Neural progenitor cell (in vitro differentiated cells): Measurements from ENCODE around the gene CAPZB. TPM values are rescaled to one million over a fixed set of nuclear protein-coding genes. Genes with fewer than 3 reads are reported as not detected.

ENCODE experiments used
- DNase-seq: peaks from one replicate; pipeline ENCODE4 v3.0.0-alpha.2; 2016; ENCODE audit warnings: low spot score
- H2AFZ ChIP-seq: fragments of 200-600 bp; sonication (generic); replicated peaks from 2 replicates; pipeline ENCODE4 v1.6.1; 2016; ENCODE audit warnings: antibody characterized with exemption
- H3F3A ChIP-seq: fragments of 200-600 bp; sonication (generic); 2 replicates; pipeline ENCODE4 v1.6.1; 2016; ENCODE audit warnings: antibody characterized with exemption, low read depth
- H3K27ac ChIP-seq: fragments of 200-600 bp; sonication (generic); 2 replicates; pipeline ENCODE4 v1.5.1; 2016; ENCODE audit warnings: mild to moderate bottlenecking
- H3K27me3 ChIP-seq: fragments of 200-600 bp; sonication (generic); 2 replicates; pipeline ENCODE4 v1.6.1; 2016; ENCODE audit warnings: mild to moderate bottlenecking, moderate library complexity
- H3K36me3 ChIP-seq: fragments of 200-600 bp; sonication (generic); 2 replicates; pipeline ENCODE4 v1.5.1; 2016
- H3K4me1 ChIP-seq: fragments of 200-600 bp; sonication (generic); 2 replicates; pipeline ENCODE4 v1.6.1; 2016; ENCODE audit warnings: mixed run types
- H3K4me2 ChIP-seq: fragments of 200-600 bp; sonication (generic); 2 replicates; pipeline ENCODE4 v1.6.1; 2016
- H3K4me3 ChIP-seq: fragments of 200-600 bp; sonication (generic); 2 replicates; pipeline ENCODE4 v1.5.1; 2016
- H3K79me2 ChIP-seq: fragments of 200-600 bp; sonication (generic); 2 replicates; pipeline ENCODE4 v1.6.1; 2016; ENCODE audit warnings: low read depth
- H3K9ac ChIP-seq: fragments of 200-600 bp; sonication (generic); 2 replicates; pipeline ENCODE4 v1.6.1; 2016
- H3K9me3 ChIP-seq: fragments of 200-600 bp; sonication (generic); 2 replicates; pipeline ENCODE4 v1.5.1; 2016; ENCODE audit warnings: low read depth
- H4K20me1 ChIP-seq: fragments of 200-600 bp; sonication (generic); 2 replicates; pipeline ENCODE4 v1.6.1; 2016; ENCODE audit warnings: low read depth
- H3K27ac Mint-ChIP-seq: 3 replicates; pipeline ENCODE4 v1.8.0; 2021; ENCODE audit warnings: mixed read lengths
- H3K27me3 Mint-ChIP-seq: 2 replicates; pipeline ENCODE4 v1.8.0; 2022; ENCODE audit warnings: low read depth, mild to moderate bottlenecking, inconsistent platforms, moderate library complexity, mixed read lengths; ENCODE audit not compliant: insufficient read depth
- H3K36me3 Mint-ChIP-seq: 3 replicates; pipeline ENCODE4 v1.8.0; 2021; ENCODE audit warnings: mixed read lengths
- H3K4me1 Mint-ChIP-seq: 3 replicates; pipeline ENCODE4 v1.8.0; 2021; ENCODE audit warnings: mixed read lengths
- H3K4me3 Mint-ChIP-seq: 3 replicates; pipeline ENCODE4 v1.8.0; 2021; ENCODE audit warnings: mild to moderate bottlenecking, moderate library complexity, mixed read lengths
- H3K9me3 Mint-ChIP-seq: 3 replicates; pipeline ENCODE4 v1.8.0; 2020; ENCODE audit warnings: mixed read lengths
- EZH2 ChIP-seq: fragments of 200-600 bp; sonication (generic); IDR thresholded peaks from 2 replicates; pipeline ENCODE4 v1.6.1; 2017; ENCODE audit warnings: antibody characterized with exemption, mild to moderate bottlenecking, moderate library complexity
- EZH2phosphoT487 ChIP-seq: fragments of 200-600 bp; sonication (generic); IDR thresholded peaks from 2 replicates; pipeline ENCODE4 v1.6.1; 2017; ENCODE audit warnings: antibody characterized with exemption
- total RNA-seq: library from RNA; depleted of rRNA; stranded (reverse); fragments of >200 nt; gene quantifications from 2 replicates; pipeline ENCODE4 v1.2.3, GENCODE V29; 2015; ENCODE audit warnings: low replicate concordance
- TF ChIP-seq, protein P1 (sequence below): fragments of 200-600 bp; sonication (generic); IDR thresholded peaks from 2 replicates; pipeline ENCODE4 v1.5.1; 2017; ENCODE audit warnings: antibody characterized with exemption, mild to moderate bottlenecking

Gene CAPZB
- total RNA-seq, 1 donor from 2014 or later, result 134 TPM

DNA sequence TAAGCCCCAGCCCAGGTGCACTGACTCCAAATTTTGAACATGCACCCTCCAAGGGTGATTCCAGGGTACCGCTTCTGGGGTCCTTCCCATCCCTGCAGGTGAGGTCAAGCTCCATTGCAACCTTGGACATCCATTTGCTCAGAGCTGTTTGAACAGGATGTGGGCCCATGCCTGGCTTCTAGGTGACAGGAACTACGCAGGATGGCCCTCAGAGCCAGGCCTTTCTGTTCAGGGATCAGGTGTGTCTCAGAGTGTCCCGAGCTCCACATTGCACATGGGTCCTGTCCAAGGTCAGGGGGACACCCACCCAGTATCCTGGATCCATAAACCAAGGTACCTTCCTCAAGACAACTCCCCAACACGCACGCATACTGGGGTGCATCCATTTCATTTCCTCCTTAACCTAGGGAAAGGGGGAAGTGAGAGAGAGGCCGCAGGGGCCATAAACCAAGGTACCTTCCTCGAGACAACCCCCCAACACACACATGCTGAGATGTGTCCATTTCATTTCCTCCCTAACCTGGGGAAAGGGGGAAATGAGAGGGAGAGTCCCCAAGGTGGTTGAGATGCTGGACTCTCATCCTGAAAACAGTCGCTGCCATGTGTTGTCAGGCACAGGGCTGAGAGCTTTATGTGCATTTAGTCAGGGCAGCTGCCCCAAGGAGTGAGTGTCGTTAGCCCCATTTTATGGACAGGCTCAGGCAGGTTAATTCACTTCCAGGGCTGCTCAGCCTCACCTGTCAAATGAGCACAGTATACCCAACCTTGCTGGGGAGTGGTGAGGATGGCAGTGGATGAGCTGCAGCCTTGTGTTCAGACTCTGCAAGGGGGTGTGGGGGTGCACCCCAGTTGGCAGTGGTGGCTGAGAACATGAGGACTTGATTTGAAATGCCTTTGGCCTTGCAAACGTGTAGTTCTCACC, 171.1 kb downstream of the CAPZB start:
- Histone ChIP-seq H3K27ac (no peak overlapping the region), H4K20me1 (peaks cover 37% of the 10 kb centered on the region), H3K36me3 (no peaks in the 10 kb centered on the region), H3F3A (no peaks in the 10 kb centered on the region), H3K4me3 (no peak overlapping the region), H3K27me3 (no peaks in the 10 kb centered on the region), H2AFZ (no peak overlapping the region), H3K9ac (no peak overlapping the region), H3K4me1 (peaks cover 7% of the 10 kb centered on the region), H3K4me2 (no peak overlapping the region), H3K9me3 (no peaks in the 10 kb centered on the region), H3K79me2 (peaks cover 36% of the 10 kb centered on the region)
- H3K27me3 Mint-ChIP-seq, result peaks cover 2% of the 10 kb centered on the region
- H3K27ac Mint-ChIP-seq, result no peak overlapping the region
- no peak overlapping the region for H3K4me3 Mint-ChIP-seq
- H3K36me3 Mint-ChIP-seq, result peaks cover 6% of the 10 kb centered on the region
- no peak for DNase-seq
- no peaks in the 10 kb centered on the region for H3K9me3 Mint-ChIP-seq
- H3K4me1 Mint-ChIP-seq, result peaks cover 31% of the 10 kb centered on the region
- TF ChIP-seq, protein P1, sequence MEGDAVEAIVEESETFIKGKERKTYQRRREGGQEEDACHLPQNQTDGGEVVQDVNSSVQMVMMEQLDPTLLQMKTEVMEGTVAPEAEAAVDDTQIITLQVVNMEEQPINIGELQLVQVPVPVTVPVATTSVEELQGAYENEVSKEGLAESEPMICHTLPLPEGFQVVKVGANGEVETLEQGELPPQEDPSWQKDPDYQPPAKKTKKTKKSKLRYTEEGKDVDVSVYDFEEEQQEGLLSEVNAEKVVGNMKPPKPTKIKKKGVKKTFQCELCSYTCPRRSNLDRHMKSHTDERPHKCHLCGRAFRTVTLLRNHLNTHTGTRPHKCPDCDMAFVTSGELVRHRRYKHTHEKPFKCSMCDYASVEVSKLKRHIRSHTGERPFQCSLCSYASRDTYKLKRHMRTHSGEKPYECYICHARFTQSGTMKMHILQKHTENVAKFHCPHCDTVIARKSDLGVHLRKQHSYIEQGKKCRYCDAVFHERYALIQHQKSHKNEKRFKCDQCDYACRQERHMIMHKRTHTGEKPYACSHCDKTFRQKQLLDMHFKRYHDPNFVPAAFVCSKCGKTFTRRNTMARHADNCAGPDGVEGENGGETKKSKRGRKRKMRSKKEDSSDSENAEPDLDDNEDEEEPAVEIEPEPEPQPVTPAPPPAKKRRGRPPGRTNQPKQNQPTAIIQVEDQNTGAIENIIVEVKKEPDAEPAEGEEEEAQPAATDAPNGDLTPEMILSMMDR, result no peak
- no peak for TF ChIP-seq EZH2
- no peak for TF ChIP-seq EZH2phosphoT487

DNA sequence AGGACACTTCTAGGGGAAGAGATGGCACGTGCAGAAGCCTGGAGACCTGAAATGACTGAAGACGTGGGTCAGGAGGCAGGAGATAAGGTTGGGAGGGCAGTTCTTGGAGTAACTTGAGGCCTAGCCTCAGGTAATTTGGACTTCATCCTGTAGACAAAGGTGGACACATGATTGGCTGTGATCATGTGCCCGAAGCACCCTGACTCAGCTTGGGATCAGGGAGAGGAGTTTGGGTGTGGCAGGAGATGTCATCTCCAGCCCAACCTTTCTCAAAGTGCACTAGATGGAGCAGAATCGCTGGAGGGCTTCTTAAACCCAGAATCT, 171.7 kb downstream of the CAPZB start:
- H2AFZ ChIP-seq, result no peak overlapping the region
- H3K4me1 ChIP-seq, result peaks cover 7% of the 10 kb centered on the region
- Mint-ChIP-seq H3K36me3 (peaks cover 10% of the 10 kb centered on the region), H3K27me3 (peaks cover 2% of the 10 kb centered on the region), H3K4me1 (peaks cover 37% of the 10 kb centered on the region), H3K27ac (peak overlapping the region; percentile 13), H3K4me3 (peak overlapping the region; percentile 80), H3K9me3 (no peaks in the 10 kb centered on the region)
- no peaks in the 10 kb centered on the region for H3F3A ChIP-seq
- no peak for DNase-seq
- no peak overlapping the region for H3K27ac ChIP-seq
- peaks cover 40% of the 10 kb centered on the region for H4K20me1 ChIP-seq
- no peak overlapping the region for H3K4me3 ChIP-seq
- no peak for TF ChIP-seq EZH2phosphoT487
- TF ChIP-seq EZH2, result no peak
- TF ChIP-seq, protein P1, result no peak
- no peaks in the 10 kb centered on the region for H3K9me3 ChIP-seq
- H3K4me2 ChIP-seq, result no peak overlapping the region
- no peak overlapping the region for H3K9ac ChIP-seq
- H3K27me3 ChIP-seq, result no peaks in the 10 kb centered on the region
- H3K79me2 ChIP-seq, result peaks cover 39% of the 10 kb centered on the region
- H3K36me3 ChIP-seq, result no peaks in the 10 kb centered on the region

DNA sequence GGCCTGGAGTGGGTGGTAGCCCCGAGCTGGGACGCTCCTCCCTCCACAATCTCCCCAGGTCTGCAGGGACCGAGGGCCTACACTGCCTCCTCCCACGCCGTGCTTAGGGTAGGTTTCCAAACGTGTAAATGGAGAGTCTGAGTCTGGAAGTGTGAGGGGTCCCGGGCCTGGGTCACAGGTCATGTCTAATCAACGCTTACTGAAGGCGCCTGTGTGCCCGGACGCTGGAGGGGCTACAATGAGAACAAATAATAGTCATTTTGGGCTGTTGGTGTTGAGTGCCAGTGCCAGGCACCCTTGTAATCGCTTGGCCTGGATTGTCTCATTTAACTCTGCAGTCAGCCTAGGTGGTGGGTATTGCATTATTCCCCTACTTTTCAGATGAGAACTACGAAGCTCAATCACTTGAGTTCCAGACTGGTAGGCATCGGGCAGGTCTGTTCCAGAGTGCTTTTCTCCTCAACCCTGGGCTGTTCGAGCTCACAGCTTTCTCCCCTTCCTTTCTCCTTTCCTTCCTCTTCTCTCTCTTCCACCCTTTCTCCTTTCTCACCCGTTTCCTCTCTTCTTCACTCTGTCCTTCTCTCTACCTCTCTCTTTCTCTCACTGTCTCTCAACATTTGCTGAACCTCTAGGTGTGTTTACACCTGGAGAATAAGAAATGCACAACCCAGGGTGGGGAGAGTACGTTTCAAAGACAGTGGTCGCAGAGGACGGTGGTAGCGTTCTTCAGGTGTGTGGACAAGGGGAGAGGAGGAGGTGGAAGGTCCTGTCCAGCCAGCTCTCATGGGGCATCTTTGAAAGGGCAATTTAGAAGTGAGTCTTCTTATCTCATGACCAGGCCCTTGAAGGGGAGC, 172.3 kb downstream of the CAPZB start:
- no peak overlapping the region for H3K27ac ChIP-seq

More for the DNA sequence above, 172.3 kb downstream of the CAPZB start:
- Histone ChIP-seq H3F3A (no peaks in the 10 kb centered on the region), H3K36me3 (no peaks in the 10 kb centered on the region), H3K4me2 (peak overlapping the region; percentile 97), H3K27me3 (no peaks in the 10 kb centered on the region), H3K9ac (peak overlapping the region; percentile 86), H3K4me3 (peak overlapping the region; percentile 72), H3K79me2 (peaks cover 39% of the 10 kb centered on the region), H3K4me1 (peaks cover 7% of the 10 kb centered on the region), H2AFZ (peak overlapping the region; percentile 75), H4K20me1 (peaks cover 46% of the 10 kb centered on the region), H3K9me3 (no peaks in the 10 kb centered on the region)
- Mint-ChIP-seq H3K4me3 (peak overlapping the region; percentile 80), H3K36me3 (peaks cover 8% of the 10 kb centered on the region), H3K9me3 (no peaks in the 10 kb centered on the region), H3K4me1 (peaks cover 37% of the 10 kb centered on the region), H3K27ac (peak overlapping the region; percentile 13), H3K27me3 (peaks cover 2% of the 10 kb centered on the region)
- TF ChIP-seq, protein P1, result no peak
- TF ChIP-seq EZH2phosphoT487 (no peak), EZH2 (no peak)
- DNase-seq, result no peak
